ENCODE data around the gene ALAS1.

Gene ALAS1

GRCh38 chr3:52222319-52223221 lies 24.6 kb downstream of the ALAS1 start:
- no peak for DNase-seq

GRCh38 chr3:52223449-52224408 lies 25.8 kb downstream of the ALAS1 start:
- DNase-seq: no peak

- DNase-seq: no peak
These were observed 27.7 kb downstream of the ALAS1 start, which contains the start of gene TLR9 for GRCh38 chr3:52225452-52226228. Gene TLR9 (minus strand): TSS chr3:52225645. CDS start chr3:52225529, 116 bp downstream.

GRCh38 chr3:52226229-52226817 lies 28.4 kb downstream of the ALAS1 start:
- DNase-seq: no peak

- no peak for DNase-seq
These were observed 29.2 kb downstream of the ALAS1 start for GRCh38 chr3:52227117-52227516.

GRCh38 chr3:52227766-52228165 lies 29.8 kb downstream of the ALAS1 start:
- no peak for DNase-seq

- DNase-seq: no peak
These were observed 30.3 kb downstream of the ALAS1 start for GRCh38 chr3:52228266-52228665.

GRCh38 chr3:52228751-52229291 lies 30.9 kb downstream of the ALAS1 start:
- no peak for DNase-seq

- no peak for DNase-seq
These were observed 31.7 kb downstream of the ALAS1 start for GRCh38 chr3:52229656-52230055.

- DNase-seq: no peak
These were observed 32.5 kb downstream of the ALAS1 start for GRCh38 chr3:52230461-52230860.

GRCh38 chr3:52230889-52231499 lies 33.0 kb downstream of the ALAS1 start:
- no peak for DNase-seq

GRCh38 chr3:52231502-52232278 lies 33.7 kb downstream of the ALAS1 start:
- DNase-seq: peak; percentile 88

GRCh38 chr3:52232279-52233107 lies 34.5 kb downstream of the ALAS1 start:
- DNase-seq: peak; percentile 50

GRCh38 chr3:52233108-52233591 lies 35.2 kb downstream of the ALAS1 start:
- DNase-seq: no peak

- DNase-seq: no peak
These were observed 36.0 kb downstream of the ALAS1 start for GRCh38 chr3:52233968-52234367.

- no peak for DNase-seq
These were observed 36.8 kb downstream of the ALAS1 start for GRCh38 chr3:52234516-52235447.

- DNase-seq: no peak
These were observed 38.5 kb downstream of the ALAS1 start for GRCh38 chr3:52236424-52236886.

GRCh38 chr3:52237006-52237656 lies 39.2 kb downstream of the ALAS1 start:
- no peak for DNase-seq

Measured in CD4-positive, alpha-beta T cell treated with Interleukin-10 for 1 hour (primary cell).